OCI-LY7 (cell line): ENCODE results near the gene COPG1.

Experiments used
- CTCF ChIP-seq: fragments of 200-600 bp; sonication (generic); conservative IDR thresholded peaks from 2 replicates; pipeline ENCODE4 v1.5.1; 2014; ENCODE audit warnings: mild to moderate bottlenecking, antibody characterized with exemption, low read length, moderate library complexity, mixed read lengths
- EZH2phosphoT487 ChIP-seq: fragments of 200-600 bp; sonication (generic); IDR thresholded peaks from 2 replicates; pipeline ENCODE4 v1.6.1; 2018; ENCODE audit warnings: low read depth, borderline replicate concordance, mild to moderate bottlenecking, mixed run types, antibody characterized with exemption, low read length, moderate library complexity, mixed read lengths

- TF ChIP-seq CTCF: no peak
- TF ChIP-seq EZH2phosphoT487: no peak
Observed at GRCh38 chr3:129249284-129250065, at the start of gene COPG1.
